Measurements from ENCODE around the gene LONP2.
"Not testable (repeated sequence)": the region's sequence is repeated elsewhere in the genome, so short reads cannot be mapped to it uniquely, and the experiment has no call there.

Gene LONP2

GRCh38 chr16:48235556-48236136 is 8.5 kb upstream of the LONP2 start:
- no peak for DNase-seq

GRCh38 chr16:48236286-48236685 is 7.8 kb upstream of the LONP2 start:
- no peak for DNase-seq

- not testable (repeated sequence) for DNase-seq
These were observed 4.0 kb upstream of the LONP2 start for GRCh38 chr16:48240147-48240546.

- no peak for DNase-seq
These were observed 729 bp downstream of the LONP2 start for GRCh38 chr16:48244863-48245195.

- DNase-seq, result no peak
These were observed 2.0 kb downstream of the LONP2 start for GRCh38 chr16:48246066-48246465.

- no peak for DNase-seq
These were observed 3.2 kb downstream of the LONP2 start, which contains the start of gene ABCC11 for GRCh38 chr16:48247311-48247710. Gene ABCC11 (minus strand): TSS chr16:48247539. CDS start chr16:48231921, 15,618 bp downstream.

- no peak for DNase-seq
These were observed 6.6 kb downstream of the LONP2 start for GRCh38 chr16:48250520-48251278.

- DNase-seq, result no peak
These were observed 7.9 kb downstream of the LONP2 start for GRCh38 chr16:48252013-48252412.

GRCh38 chr16:48256579-48257177 is 12.6 kb downstream of the LONP2 start:
- DNase-seq, result no peak

GRCh38 chr16:48261569-48261968 is 17.5 kb downstream of the LONP2 start:
- DNase-seq, result no peak

GRCh38 chr16:48262631-48263030 is 18.5 kb downstream of the LONP2 start:
- no peak for DNase-seq

GRCh38 chr16:48269011-48269410 is 24.9 kb downstream of the LONP2 start:
- DNase-seq, result no peak

GRCh38 chr16:48271728-48272127 is 27.6 kb downstream of the LONP2 start:
- no peak for DNase-seq

GRCh38 chr16:48272837-48273421 is 28.8 kb downstream of the LONP2 start:
- no peak for DNase-seq

GRCh38 chr16:48274476-48274875 is 30.4 kb downstream of the LONP2 start:
- no peak for DNase-seq

GRCh38 chr16:48276102-48276501 is 32.0 kb downstream of the LONP2 start:
- no peak for DNase-seq

- DNase-seq, result peak; percentile 2
These were observed 33.1 kb downstream of the LONP2 start for GRCh38 chr16:48277158-48277557.

- DNase-seq, result no peak
These were observed 35.1 kb downstream of the LONP2 start for GRCh38 chr16:48279199-48279598.

- DNase-seq, result no peak
These were observed 36.4 kb downstream of the LONP2 start for GRCh38 chr16:48280546-48280945.

- DNase-seq, result no peak
These were observed 38.6 kb downstream of the LONP2 start for GRCh38 chr16:48282636-48283263.

GRCh38 chr16:48284772-48285409 is 40.8 kb downstream of the LONP2 start:
- DNase-seq, result no peak

GRCh38 chr16:48287239-48287638 is 43.1 kb downstream of the LONP2 start:
- DNase-seq, result no peak

GRCh38 chr16:48291303-48291702 is 47.2 kb downstream of the LONP2 start:
- no peak for DNase-seq
